Neural cell (in vitro differentiated cells): ENCODE data around the gene DARS1. TPM values are rescaled to one million over a fixed set of nuclear protein-coding genes. Genes with fewer than 3 reads are reported as not detected.

Experiments
- H2AFZ ChIP-seq: fragments of 200-600, 300-800 bp; sonication (generic), shearing (Covaris generic); 2 replicates; pipeline ENCODE4 v1.6.0; 2014; ENCODE audit warnings: low read depth, mild to moderate bottlenecking, antibody characterized with exemption, low read length, moderate library complexity
- H3F3A ChIP-seq: fragments of 200-600 bp; shearing (Covaris generic); 2 replicates; pipeline ENCODE4 v1.6.1; 2016; ENCODE audit warnings: mild to moderate bottlenecking, moderate library complexity, mixed read lengths, antibody characterized with exemption, low read length; ENCODE audit not compliant: insufficient read depth, poor library complexity, severe bottlenecking
- H3K27ac ChIP-seq: fragments of 200-600, 300-800 bp; sonication (generic), shearing (Covaris generic); 2 replicates; pipeline ENCODE4 v1.5.1; 2014; ENCODE audit warnings: mild to moderate bottlenecking, low read length, moderate library complexity
- H3K27me3 ChIP-seq: fragments of 300-800, 200-600 bp; sonication (generic), shearing (Covaris generic); 2 replicates; pipeline ENCODE4 v1.6.0; 2014; ENCODE audit warnings: mild to moderate bottlenecking, low read depth, low read length, moderate library complexity; ENCODE audit not compliant: insufficient read depth
- H3K36me3 ChIP-seq: fragments of 300-800, 200-600 bp; sonication (generic), shearing (Covaris generic); 2 replicates; pipeline ENCODE4 v1.5.1; 2014; ENCODE audit warnings: mild to moderate bottlenecking, antibody characterized with exemption, low read length, moderate library complexity; ENCODE audit not compliant: insufficient read depth
- H3K4me2 ChIP-seq: fragments of 300-800, 200-600 bp; sonication (generic), shearing (Covaris generic); 2 replicates; pipeline ENCODE4 v1.6.0; 2014; ENCODE audit warnings: mild to moderate bottlenecking, low read length
- H3K4me3 ChIP-seq: fragments of 300-800, 200-600 bp; sonication (generic), shearing (Covaris generic); 2 replicates; pipeline ENCODE4 v1.5.1; 2014; ENCODE audit warnings: mild to moderate bottlenecking, low read length, moderate library complexity
- H3K79me2 ChIP-seq: fragments of 200-600 bp; shearing (Covaris generic); replicated peaks from 2 replicates; pipeline ENCODE4 v1.6.0; 2014; ENCODE audit warnings: mild to moderate bottlenecking, low read length, moderate library complexity; ENCODE audit not compliant: insufficient read depth
- H3K9ac ChIP-seq: fragments of 300-800, 200-600 bp; sonication (generic), shearing (Covaris generic); 2 replicates; pipeline ENCODE4 v1.6.1; 2016; ENCODE audit warnings: mild to moderate bottlenecking, low read length, mixed read lengths
- H3K9me2 ChIP-seq: fragments of 200-600 bp; shearing (Covaris generic); 2 replicates; pipeline ENCODE4 v1.6.1; 2016; ENCODE audit warnings: mild to moderate bottlenecking, low read length, mixed read lengths; ENCODE audit not compliant: insufficient read depth
- H3K9me3 ChIP-seq: fragments of 200-600, 300-800 bp; sonication (generic), shearing (Covaris generic); 2 replicates; pipeline ENCODE4 v1.6.1; 2016; ENCODE audit warnings: mild to moderate bottlenecking, mixed run types, low read length, moderate library complexity, mixed read lengths
- H4K20me1 ChIP-seq: fragments of 200-600 bp; shearing (Covaris generic); 2 replicates; pipeline ENCODE4 v1.6.1; 2016; ENCODE audit warnings: mild to moderate bottlenecking, mixed run types; ENCODE audit not compliant: insufficient read depth
- CTCF ChIP-seq: fragments of 450-650 bp; IDR thresholded peaks from 2 replicates; pipeline ENCODE4 v1.5.1; 2014; ENCODE audit warnings: antibody characterized with exemption, mild to moderate bottlenecking, moderate library complexity; ENCODE audit not compliant: poor library complexity, severe bottlenecking
- EP300 ChIP-seq: fragments of 450-650 bp; conservative IDR thresholded peaks from 2 replicates; pipeline ENCODE4 v1.6.1; 2014; ENCODE audit warnings: antibody characterized with exemption, mild to moderate bottlenecking, moderate library complexity; ENCODE audit not compliant: poor library complexity, severe bottlenecking
- EZH2 ChIP-seq: fragments of 200-600, 300-800 bp; shearing (Covaris generic), sonication (generic); IDR thresholded peaks from 2 replicates; pipeline ENCODE4 v1.6.1; 2014; ENCODE audit warnings: antibody characterized with exemption, low read length, borderline replicate concordance, mild to moderate bottlenecking; ENCODE audit not compliant: insufficient read depth, poor library complexity, severe bottlenecking
- MXI1 ChIP-seq: fragments of 450-650 bp; conservative IDR thresholded peaks from 2 replicates; pipeline ENCODE4 v1.6.1; 2014; ENCODE audit warnings: antibody characterized with exemption, mild to moderate bottlenecking; ENCODE audit not compliant: poor library complexity, severe bottlenecking
- POLR2AphosphoS5 ChIP-seq: IDR thresholded peaks from 2 replicates; pipeline ENCODE4 v1.6.1; 2012
- RAD21 ChIP-seq: fragments of 450-650 bp; conservative IDR thresholded peaks from 2 replicates; pipeline ENCODE4 v1.6.1; 2014; ENCODE audit warnings: antibody characterized with exemption, mild to moderate bottlenecking, moderate library complexity
- REST ChIP-seq: IDR thresholded peaks from 2 replicates; pipeline ENCODE4 v1.6.1; 2012; ENCODE audit warnings: borderline replicate concordance
- SMC3 ChIP-seq: fragments of 450-650 bp; conservative IDR thresholded peaks from 2 replicates; pipeline ENCODE4 v1.6.1; 2014; ENCODE audit warnings: antibody characterized with exemption, mild to moderate bottlenecking, moderate library complexity; ENCODE audit not compliant: poor library complexity
- TAF1 ChIP-seq: IDR thresholded peaks from 2 replicates; pipeline ENCODE4 v1.6.1; 2012; ENCODE audit warnings: low read depth
- polyA plus RNA-seq: library from polyadenylated mRNA; depleted of rRNA; stranded (reverse); fragments of >200 nt; gene quantifications from 2 replicates; pipeline ENCODE4 v1.2.3, GENCODE V29; 2014

Gene DARS1
- polyA plus RNA-seq, 1 donor from 2014 or later = 37.9 TPM

- no peaks in the 10 kb centered on the region for H3K9me2 ChIP-seq
- TF ChIP-seq EZH2 (no peak), REST (no peak), POLR2AphosphoS5 (no peak), EP300 (no peak), CTCF (no peak), RAD21 (no peak), TAF1 (no peak), MXI1 (no peak), SMC3 (no peak)
Measured at GRCh38 chr2:135935914-135936313, 49.5 kb downstream of the DARS1 start.

GRCh38 chr2:135931776-135932443 is 53.5 kb downstream of the DARS1 start:
- Histone ChIP-seq H2AFZ (no peak overlapping the region), H3K9me3 (no peaks in the 10 kb centered on the region), H3K9ac (no peak overlapping the region), H3K27ac (no peak overlapping the region), H3K36me3 (no peaks in the 10 kb centered on the region), H3K79me2 (no peaks in the 10 kb centered on the region), H4K20me1 (no peaks in the 10 kb centered on the region), H3K4me3 (no peak overlapping the region), H3K9me2 (no peaks in the 10 kb centered on the region), H3F3A (no peaks in the 10 kb centered on the region), H3K27me3 (no peaks in the 10 kb centered on the region), H3K4me2 (no peak overlapping the region)
- TF ChIP-seq POLR2AphosphoS5 (no peak), RAD21 (no peak), EZH2 (no peak), CTCF (no peak), SMC3 (no peak), REST (no peak), MXI1 (no peak), EP300 (no peak), TAF1 (no peak)

More at GRCh38 chr2:135935914-135936313, 49.5 kb downstream of the DARS1 start:
- Histone ChIP-seq H3K79me2 (no peaks in the 10 kb centered on the region), H3K4me2 (no peak overlapping the region), H3K9ac (no peak overlapping the region), H3K36me3 (no peaks in the 10 kb centered on the region), H3K4me3 (no peak overlapping the region), H4K20me1 (no peaks in the 10 kb centered on the region), H3K27ac (no peak overlapping the region), H3K9me3 (no peaks in the 10 kb centered on the region), H2AFZ (no peak overlapping the region), H3F3A (no peaks in the 10 kb centered on the region), H3K27me3 (no peaks in the 10 kb centered on the region)
